Femur (tissue), 1 donor: ENCODE measurements around the gene KLC3.

Source experiments
- DNase-seq: peaks from one replicate; pipeline ENCODE4 v3.0.0-alpha.2; 2017

KLC3 gene

GRCh38 chr19:45380107-45380506 is 39.6 kb downstream of the KLC3 start:
- DNase-seq, result no peak

GRCh38 chr19:45382426-45382825 is 41.9 kb downstream of the KLC3 start:
- DNase-seq, result no peak

GRCh38 chr19:45385392-45386221 is 45.1 kb downstream of the KLC3 start:
- no peak for DNase-seq

GRCh38 chr19:45391346-45391745 is 50.8 kb downstream of the KLC3 start:
- no peak for DNase-seq

- DNase-seq, result no peak
Measured at GRCh38 chr19:45391871-45392665, 51.5 kb downstream of the KLC3 start.

- no peak for DNase-seq
Measured at GRCh38 chr19:45395821-45396617, 55.5 kb downstream of the KLC3 start.

- DNase-seq, result no peak
Measured at GRCh38 chr19:45400192-45400591, 59.6 kb downstream of the KLC3 start.
